Activated T-cell treated with anti-CD3 and anti-CD28 coated beads for 4 hours (primary cell): ENCODE data around the gene KTN1.

ENCODE experiments used
- DNase-seq: peaks from one replicate; pipeline ENCODE4 v3.0.0-alpha.2; 2020

The KTN1 gene

GRCh38 chr14:55684956-55685584 is 105.1 kb downstream of the KTN1 start:
- DNase-seq = no peak

DNA sequence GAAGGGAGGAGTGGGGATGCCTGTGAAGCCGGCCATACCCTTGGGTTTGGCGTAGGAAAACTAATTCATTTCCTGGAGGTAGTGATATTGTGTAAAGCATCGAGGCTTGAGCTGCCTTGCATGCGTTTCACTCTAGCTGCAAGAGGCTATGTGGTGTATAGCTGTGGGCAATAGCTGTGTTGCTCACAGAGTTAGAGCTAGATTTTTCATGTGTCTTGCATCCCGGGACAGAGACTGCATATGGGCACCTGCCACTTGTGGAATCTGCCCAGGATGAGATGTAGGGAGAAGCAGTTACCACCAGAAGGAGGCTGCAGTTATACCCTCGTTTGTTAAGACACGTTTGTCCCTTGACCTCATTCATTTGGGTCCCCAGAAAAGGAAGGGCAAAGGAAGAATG is 106.7 kb downstream of the KTN1 start:
- DNase-seq = no peak

DNA sequence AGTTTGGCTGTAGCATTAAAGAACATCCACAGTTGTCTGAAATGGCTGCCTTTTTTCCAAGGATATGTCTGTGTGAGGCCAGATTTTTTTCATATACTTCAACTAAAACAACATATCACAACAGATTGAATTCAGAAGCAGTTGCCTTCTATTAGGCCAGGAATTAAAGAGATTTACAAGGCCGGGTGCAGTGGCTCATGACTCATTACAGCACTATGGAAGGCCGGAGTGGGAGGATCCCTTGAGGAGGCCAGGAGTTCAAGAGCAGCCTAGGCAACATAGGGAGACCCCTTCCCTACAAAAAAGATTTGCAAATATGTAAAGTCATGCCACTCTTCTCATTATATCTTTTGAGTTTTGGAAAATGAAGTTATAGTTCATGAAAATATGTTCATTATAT is 108.6 kb downstream of the KTN1 start:
- no peak for DNase-seq

DNA sequence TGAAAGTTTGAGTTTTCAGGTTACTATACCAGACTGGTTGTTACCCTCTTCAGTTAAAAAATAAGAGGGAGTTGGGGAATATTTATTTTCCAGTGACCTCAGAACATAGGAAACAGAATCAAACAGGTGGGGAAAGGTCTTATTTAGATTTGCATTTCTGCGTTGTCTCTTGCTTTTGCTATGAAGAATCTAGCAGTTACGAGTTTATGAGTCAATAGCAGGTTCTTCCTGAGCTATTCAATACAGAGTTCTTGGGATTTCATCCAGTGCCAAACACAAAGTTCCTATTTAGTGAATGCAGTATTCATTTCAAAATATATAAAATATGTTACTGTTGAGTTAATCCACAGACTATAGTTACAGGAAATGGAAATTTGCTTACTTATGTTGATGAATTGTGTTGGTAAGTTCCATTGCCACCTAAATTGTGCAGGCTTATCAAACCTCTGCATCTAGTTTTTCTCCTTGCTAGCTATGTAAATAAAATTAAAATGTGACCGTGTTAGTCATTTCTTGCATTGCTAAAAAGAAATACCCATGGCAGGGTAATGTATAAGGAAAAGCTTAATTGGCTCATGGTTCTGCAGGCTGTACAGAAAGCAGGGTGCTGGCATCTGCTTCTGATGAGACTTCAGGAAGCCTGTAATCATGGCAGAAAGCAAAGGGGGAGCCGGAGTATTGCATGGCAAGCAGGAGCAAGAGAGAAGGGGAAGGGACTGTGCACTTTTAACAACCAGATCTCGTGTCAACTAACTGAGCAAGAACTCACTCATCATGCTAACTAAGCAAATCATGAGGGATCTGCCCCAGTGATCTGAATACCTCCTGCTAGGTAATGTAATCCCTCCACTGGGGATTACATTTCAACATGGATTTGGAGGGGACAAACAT is 110.2 kb downstream of the KTN1 start:
- DNase-seq = no peak

DNA sequence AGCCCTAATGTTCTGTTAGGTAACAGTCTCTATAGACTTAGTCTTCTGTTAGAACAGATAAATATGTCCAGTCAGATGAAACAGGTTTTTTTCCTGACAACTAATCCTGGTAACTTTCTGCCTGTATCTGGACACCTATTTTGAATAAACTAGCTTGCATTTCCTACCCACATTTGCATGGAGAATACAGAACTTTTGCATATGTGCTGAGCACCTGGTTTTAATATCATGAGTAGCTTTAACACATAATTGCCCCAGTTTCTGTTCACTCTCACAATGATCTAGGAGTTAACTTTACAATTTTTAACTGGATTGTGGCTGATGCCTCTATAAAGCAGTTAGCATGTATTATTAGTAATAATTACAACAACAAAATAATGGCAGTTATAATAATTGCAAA is 111.7 kb downstream of the KTN1 start:
- DNase-seq = no peak

DNA sequence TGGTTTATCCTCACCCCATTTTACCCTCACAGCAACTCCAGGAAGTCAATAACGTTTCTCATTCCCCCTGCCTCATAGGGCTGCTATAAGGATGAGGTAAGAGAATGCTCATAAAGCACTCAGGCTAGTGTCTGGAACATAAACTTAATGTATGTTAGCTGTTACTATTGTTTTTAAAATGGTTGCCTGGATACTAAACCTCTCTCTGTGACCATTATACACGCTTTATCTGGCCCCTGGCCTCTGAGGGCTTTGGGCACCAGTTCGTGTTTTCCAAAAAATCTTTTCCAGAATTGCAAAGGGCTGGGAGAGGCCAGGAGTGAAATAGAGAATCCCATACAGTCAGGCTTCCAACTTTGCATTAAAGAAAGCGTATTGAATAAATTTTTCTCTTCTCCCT is 113.9 kb downstream of the KTN1 start:
- DNase-seq = no peak

GRCh38 chr14:55697414-55697861 is 117.4 kb downstream of the KTN1 start:
- no peak for DNase-seq

- DNase-seq = no peak
Observed at GRCh38 chr14:55698051-55698450, 118.0 kb downstream of the KTN1 start.

DNA sequence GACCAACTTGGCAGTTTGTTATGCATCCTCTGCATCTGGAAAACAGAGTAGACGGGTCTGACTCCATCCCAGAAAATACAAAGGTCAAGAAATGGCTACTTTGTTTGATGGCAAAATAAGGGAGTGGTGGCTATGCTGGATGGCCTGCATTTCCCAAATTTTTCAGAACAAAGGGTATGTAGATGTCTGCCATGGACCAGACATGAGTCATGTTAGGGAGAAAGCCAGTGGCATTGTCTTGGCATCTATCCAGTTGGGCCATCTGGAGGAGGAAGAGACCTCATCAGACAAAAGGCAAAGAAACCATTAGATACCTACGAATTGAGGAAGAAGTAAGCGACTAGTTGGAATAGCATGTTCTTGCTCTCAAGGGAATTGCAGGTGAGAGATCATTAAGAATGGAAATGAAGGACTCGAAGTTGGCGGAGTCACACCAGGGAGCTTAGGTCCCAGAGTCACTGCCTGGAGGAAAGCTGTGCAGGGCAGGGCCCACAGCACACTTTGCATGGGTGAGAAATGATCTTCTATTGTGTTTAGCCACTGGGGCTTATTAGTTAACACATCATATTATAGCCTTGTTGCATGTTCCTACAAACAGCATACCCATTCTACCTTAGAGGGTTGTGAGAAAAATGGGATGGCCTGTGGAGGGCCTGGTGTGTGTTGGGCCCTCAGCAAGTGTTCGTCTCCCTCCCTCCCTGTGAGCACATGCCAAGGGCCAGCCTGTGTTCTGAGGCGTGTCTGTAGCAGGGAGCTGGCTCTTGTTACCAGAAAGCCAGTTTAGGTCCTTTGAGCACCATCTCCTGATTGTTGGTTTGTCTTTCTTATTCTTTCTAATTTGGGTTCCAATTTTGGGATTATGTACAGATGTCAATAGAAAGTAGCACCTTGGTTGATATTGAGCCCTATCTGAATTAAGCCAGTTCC is 119.4 kb downstream of the KTN1 start:
- DNase-seq = no peak

DNA sequence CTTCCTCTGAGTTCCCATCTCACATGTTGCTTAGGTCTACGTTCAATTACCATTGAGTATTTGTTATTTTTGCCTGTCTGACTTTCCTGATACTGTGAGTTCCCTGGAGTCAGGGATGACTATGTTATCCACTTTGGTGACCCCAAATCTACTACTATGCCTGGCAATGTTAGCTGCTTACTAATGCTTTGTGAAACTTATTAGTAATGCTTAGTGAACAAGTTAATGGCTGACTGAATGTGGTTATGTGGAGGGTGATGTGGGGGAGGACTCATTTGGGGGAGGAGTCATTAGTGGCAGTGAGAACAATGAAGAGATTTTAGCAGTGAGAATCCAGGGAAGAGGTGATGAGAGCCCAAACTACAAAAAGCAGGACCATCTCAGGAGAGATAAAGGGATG is 121.6 kb downstream of the KTN1 start:
- DNase-seq = no peak

GRCh38 chr14:55702511-55702910 is 122.5 kb downstream of the KTN1 start:
- DNase-seq = no peak

DNA sequence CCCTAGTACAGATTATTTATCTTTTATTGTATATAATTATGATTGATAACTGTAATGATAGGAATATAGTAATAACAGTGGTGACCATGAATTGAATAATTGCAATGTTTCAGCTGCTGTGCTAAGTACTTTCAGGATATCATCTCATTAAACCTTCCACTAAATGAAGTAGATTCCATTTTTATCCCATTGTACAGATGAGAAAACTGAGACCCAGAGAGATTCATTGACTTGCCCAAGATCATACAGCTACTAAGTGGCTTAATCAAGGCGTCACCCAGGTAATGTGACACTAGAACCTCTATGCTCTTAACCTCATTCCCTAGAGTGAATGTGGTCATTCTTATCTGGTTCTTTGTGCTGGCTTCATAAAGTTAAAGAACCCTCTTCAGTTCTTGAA is 124.6 kb downstream of the KTN1 start:
- no peak for DNase-seq

DNA sequence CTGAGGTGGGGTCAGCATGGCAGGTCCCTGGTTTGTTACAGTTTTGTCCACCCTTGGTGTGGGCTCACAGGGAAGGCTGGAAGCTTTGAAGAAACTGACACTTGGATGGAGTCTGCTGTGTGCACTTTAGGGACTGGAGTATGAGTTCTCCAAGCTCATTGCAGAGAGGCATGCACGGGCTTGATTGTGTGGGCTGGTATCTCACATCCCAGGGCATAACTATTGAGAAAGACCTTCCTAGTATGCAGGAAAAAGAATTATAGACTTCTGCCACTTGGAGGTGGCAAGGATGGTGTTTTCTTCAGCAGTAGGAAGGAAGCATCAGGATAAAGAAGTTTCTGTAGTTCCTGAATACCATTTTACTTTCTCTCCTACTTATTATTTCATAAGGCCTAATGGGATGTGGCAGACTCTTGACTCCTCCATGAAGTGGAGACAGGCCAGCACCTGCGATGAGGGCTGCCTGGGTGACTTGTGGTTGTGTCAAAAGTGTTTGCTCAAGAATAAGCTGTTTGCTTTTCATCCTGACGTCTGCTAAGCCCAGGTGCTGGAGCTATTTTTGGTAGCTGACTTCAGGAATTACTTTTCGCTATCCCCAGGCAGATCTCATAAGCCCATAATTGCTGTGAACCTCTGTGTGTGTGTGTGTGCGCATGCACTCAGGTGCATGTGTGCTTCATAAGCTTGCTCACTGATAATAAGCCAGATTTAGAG is 125.8 kb downstream of the KTN1 start:
- no peak for DNase-seq

DNA sequence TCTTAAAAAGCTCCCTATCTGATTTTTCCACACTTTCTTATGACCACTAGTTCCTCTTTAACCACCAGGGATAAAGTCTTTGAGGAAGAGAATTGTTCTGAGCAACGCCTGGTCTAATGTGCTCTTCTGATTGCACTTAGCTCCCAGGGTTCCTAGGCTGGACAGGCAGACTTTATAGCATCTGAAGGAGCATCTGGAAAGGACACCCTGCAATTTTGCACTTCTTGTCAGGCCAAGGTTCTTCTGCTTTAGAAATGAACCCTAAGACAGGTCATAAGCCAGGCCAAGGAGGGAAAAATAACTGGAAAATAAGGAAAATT is 126.3 kb downstream of the KTN1 start:
- DNase-seq = no peak

GRCh38 chr14:55706893-55707292 is 126.9 kb downstream of the KTN1 start:
- no peak for DNase-seq

- no peak for DNase-seq
Observed at GRCh38 chr14:55707365-55707804, 127.4 kb downstream of the KTN1 start.

DNA sequence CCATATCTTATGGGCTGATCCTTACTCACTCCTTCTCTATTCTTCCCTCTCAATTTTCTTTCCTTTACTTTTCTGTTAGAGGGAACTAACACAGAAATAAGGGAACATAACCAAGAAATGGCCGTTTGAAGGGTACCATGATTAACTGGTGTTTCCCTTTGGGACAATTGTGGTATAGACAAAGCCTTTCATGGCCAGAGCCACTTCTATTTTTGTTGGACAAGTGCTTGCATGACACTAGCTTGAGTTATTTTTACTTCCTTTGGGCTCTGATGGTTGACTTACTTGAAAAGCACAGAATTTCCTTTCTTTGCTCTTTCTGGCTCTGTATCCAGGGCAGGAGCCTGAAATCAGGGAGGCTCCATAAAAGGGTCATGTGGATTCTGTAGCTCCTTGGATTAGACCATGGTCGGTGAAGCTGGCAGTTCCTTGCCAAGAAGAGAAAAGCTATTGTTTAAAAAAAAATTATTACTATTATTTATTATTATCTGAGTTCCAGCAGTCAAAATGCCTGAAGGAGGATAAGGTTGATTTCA is 130.6 kb downstream of the KTN1 start:
- no peak for DNase-seq

DNA sequence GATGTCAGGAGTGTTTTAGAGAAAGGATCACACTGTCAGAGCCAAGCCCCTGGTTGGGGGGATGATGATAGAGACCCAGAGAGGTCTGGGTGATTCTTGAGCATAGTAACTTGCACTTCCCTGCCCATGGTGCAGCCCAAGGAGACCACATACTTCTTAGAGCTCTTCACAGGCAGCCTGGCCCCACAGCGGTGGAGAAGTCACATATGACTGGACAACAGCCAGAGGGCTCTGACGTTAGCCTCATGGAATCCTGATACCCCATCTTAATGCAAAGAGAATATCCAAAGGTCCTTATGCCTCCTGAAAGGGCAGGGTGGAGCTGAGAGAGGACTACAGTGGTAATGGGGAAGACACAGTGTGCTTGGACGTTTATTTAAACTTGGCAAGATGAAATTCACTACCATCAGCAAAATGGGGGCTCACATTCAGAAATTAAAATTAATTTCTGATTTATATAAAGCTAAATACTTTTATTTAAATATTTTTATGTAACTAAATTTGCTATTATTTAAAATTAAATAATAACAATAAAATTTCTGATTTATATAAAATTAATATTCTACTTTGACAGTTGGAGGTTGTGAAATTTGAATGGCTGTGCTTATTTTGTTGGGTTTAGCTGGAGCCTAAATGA is 131.3 kb downstream of the KTN1 start:
- DNase-seq = no peak

GRCh38 chr14:55712491-55712890 is 132.5 kb downstream of the KTN1 start:
- DNase-seq = no peak

- DNase-seq = no peak
Observed at GRCh38 chr14:55713486-55713885, 133.5 kb downstream of the KTN1 start.

- no peak for DNase-seq
Observed at GRCh38 chr14:55715889-55716288, 135.9 kb downstream of the KTN1 start.

DNA sequence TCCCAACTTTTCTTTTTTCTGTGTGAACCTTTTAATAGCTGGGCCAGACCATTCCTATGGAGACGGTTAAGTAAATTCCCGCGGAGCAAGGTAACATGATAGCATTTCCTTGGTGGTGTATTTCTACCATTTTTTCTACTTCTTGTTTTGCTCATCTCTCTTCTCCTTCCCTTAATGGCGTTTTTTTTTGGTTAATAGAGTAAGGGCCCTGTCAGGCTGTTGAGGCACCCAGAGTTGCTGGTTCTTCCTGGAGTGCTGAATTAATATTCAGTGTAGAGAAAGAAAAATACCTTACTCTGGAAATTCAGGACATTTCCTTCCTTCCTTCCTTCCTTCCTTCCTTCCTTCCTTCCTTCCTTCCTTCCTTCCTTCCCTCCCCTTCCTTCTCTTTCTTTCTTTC is 137.6 kb downstream of the KTN1 start:
- no peak for DNase-seq
